Lower leg skin (tissue), 3 donors: ENCODE data around the gene TECTA.

ENCODE experiments used
- CTCF ChIP-seq, 3 donors: fragments of 450-650 bp; IDR thresholded peaks; one replicate each; pipeline ENCODE4 v1.5.1; 2016; ENCODE audit warnings: antibody characterized with exemption in 3 of 3, mild to moderate bottlenecking in 3 of 3, moderate library complexity in 2 of 3
- POLR2A ChIP-seq, 2 donors: fragments of 450-650 bp; IDR thresholded peaks; one replicate each; pipeline ENCODE4 v1.6.1; 2016 to 2017; ENCODE audit warnings: antibody characterized with exemption in 2 of 2, mild to moderate bottlenecking in 1 of 2, moderate library complexity in 1 of 2

DNA sequence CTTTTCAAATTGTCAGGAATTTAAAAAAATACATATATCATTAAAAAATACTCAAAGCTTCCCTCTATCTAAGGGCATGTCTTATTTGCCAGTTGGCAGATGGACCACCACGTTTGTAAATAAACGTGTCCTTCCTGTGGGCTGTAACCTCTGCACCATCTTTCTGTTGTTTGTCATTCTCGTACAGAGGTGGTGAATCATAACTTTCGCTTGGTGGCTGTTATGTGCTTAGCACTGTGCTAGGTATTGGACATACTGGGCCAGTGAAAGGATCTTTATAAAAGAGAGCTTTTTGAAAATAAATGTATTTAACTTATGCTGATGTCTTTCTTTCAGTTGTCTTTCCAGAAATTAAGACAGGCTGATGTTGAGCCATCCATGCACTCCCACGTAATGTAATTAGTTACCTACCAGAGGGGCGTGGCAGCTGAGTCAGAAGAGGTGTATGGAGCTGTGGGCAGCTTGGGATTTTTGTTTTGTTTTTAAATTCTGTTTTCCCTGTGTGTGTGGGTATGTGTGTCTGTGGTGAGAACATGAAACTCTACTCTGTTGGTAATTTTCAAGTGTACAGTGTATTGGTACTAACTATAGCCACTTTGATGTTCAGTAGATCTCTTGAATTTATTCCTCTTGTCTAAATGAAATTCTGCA, 62.7 kb downstream of the TECTA start:
- TF ChIP-seq CTCF (IDR thresholded peaks at IDR 0.05) (no peak), POLR2A (IDR thresholded peaks at IDR 0.05) (no peak)
